OCI-LY7 (cell line): Measurements from ENCODE around the gene NCKAP5. TPM values are rescaled to one million over a fixed set of nuclear protein-coding genes. Genes with fewer than 3 reads are reported as not detected.

Experiments
- BruUV-seq: library from RNA; stranded (reverse); fragments of 400-500 nt; replicated peaks from 2 replicates; lab custom pipeline; 2021; lab: Mats Ljungman, UMichigan
- CTCF ChIA-PET: fragments of 300-600 bp; sonication (Branson Sonifier 250); formaldehyde crosslinking; loops from one replicate; lab custom pipeline; 2022; ENCODE audit warnings: antibody characterized with exemption; ENCODE audit not compliant: unreplicated experiment; lab: Charles Lee
- POLR2A ChIA-PET: fragments of 300-600 bp; sonication (Branson Sonifier 250); formaldehyde crosslinking; loops from one replicate; lab custom pipeline; 2022; ENCODE audit warnings: antibody characterized with exemption; lab: Charles Lee
- DNase-seq: peaks from one replicate; pipeline ENCODE4 v3.0.0-alpha.2; 2015; ENCODE audit warnings: low spot score
- H2AFZ ChIP-seq: fragments of 200-600 bp; sonication (generic), shearing (Covaris generic); 2 replicates; pipeline ENCODE4 v1.6.1; 2014; ENCODE audit warnings: mild to moderate bottlenecking, antibody characterized with exemption, low read length, moderate library complexity
- H3K27ac ChIP-seq: fragments of 200-600 bp; sonication (generic); 2 replicates; pipeline ENCODE4 v1.5.1; 2014; ENCODE audit warnings: mixed run types, low read depth, mild to moderate bottlenecking, moderate library complexity, low read length, inconsistent platforms; ENCODE audit not compliant: poor library complexity, severe bottlenecking
- H3K36me3 ChIP-seq: fragments of 200-600 bp; sonication (generic); 2 replicates; pipeline ENCODE4 v1.6.1; 2014; ENCODE audit warnings: mild to moderate bottlenecking, antibody characterized with exemption, low read length, moderate library complexity, mixed read lengths; ENCODE audit not compliant: insufficient read depth
- H3K4me1 ChIP-seq: fragments of 200-600 bp; sonication (generic); 2 replicates; pipeline ENCODE4 v1.5.1; 2014; ENCODE audit warnings: mild to moderate bottlenecking, low read length; ENCODE audit not compliant: insufficient read depth, poor library complexity, severe bottlenecking
- H3K4me2 ChIP-seq: fragments of 200-600 bp; sonication (generic); 2 replicates; pipeline ENCODE4 v1.6.1; 2014; ENCODE audit warnings: mild to moderate bottlenecking, low read length
- H3K4me3 ChIP-seq: fragments of 200-600 bp; sonication (generic); 2 replicates; pipeline ENCODE4 v1.5.1; 2014; ENCODE audit warnings: mild to moderate bottlenecking, low read depth, low read length; ENCODE audit not compliant: poor library complexity, severe bottlenecking
- H3K79me2 ChIP-seq: fragments of 200-600 bp; sonication (generic); 2 replicates; pipeline ENCODE4 v1.6.1; 2016; ENCODE audit warnings: low read depth, mild to moderate bottlenecking, low read length, moderate library complexity, mixed read lengths; ENCODE audit not compliant: insufficient read depth
- H3K9me2 ChIP-seq: fragments of 200-600 bp; sonication (generic); 2 replicates; pipeline ENCODE4 v1.6.1; 2016; ENCODE audit warnings: mild to moderate bottlenecking, low read length, mixed read lengths; ENCODE audit not compliant: insufficient read depth
- H3K9me3 ChIP-seq: fragments of 200-600 bp; sonication (generic); 2 replicates; pipeline ENCODE4 v1.6.1; 2014; ENCODE audit warnings: mild to moderate bottlenecking, mixed run types, low read length, mixed read lengths
- H4K20me1 ChIP-seq: fragments of 200-600 bp; sonication (generic); 2 replicates; pipeline ENCODE4 v1.6.1; 2014; ENCODE audit warnings: mild to moderate bottlenecking, antibody characterized with exemption, low read length, moderate library complexity, mixed read lengths; ENCODE audit not compliant: insufficient read depth
- EZH2phosphoT487 ChIP-seq: fragments of 200-600 bp; sonication (generic); IDR thresholded peaks from 2 replicates; pipeline ENCODE4 v1.6.1; 2018; ENCODE audit warnings: low read depth, borderline replicate concordance, mild to moderate bottlenecking, mixed run types, antibody characterized with exemption, low read length, moderate library complexity, mixed read lengths
- intact Hi-C: fragments of 100-400 bp; cut with micrococcal nuclease; formaldehyde crosslinking; loops from one replicate; pipeline ENCODE4 v1.10.0; 2022; ENCODE audit not compliant: unreplicated experiment
- total RNA-seq, 2 experiments: library from RNA; depleted of rRNA in 1 of 2; stranded (reverse); fragments of >200 nt in 1 of 2; shearing (Covaris generic) in 1 of 2; gene quantifications; 2 replicates each; pipeline ENCODE4 v1.2.3, GENCODE V29; 2014 to 2022
- TF ChIP-seq, protein P1 (sequence below): fragments of 200-600 bp; sonication (generic); conservative IDR thresholded peaks from 2 replicates; pipeline ENCODE4 v1.5.1; 2014; ENCODE audit warnings: mild to moderate bottlenecking, antibody characterized with exemption, low read length, moderate library complexity, mixed read lengths

NCKAP5 gene
- total RNA-seq, 2 experiments from 2014 or later: not detected

DNA sequence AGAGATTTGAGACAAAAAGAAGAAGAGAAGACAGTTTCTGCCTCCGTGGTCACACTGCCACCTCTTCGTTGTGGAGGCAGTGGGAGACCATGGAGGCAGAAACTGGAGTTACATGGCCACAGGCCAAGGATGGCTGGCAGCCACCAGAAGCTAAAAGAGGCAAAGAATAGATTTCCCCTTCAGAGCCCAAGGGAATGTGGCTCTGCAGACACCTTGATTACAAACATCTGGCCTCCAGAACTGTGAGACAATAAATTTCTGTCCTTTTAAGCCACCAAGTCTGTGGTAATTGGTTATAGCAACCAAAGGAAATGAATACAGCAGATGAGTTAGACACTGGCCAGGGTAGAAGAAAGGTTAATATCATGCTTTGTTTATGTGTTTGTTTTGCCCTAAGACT, 477.9 kb downstream of the NCKAP5 start:
- Histone ChIP-seq H3K36me3 (no peaks in the 10 kb centered on the region), H3K4me2 (no peak overlapping the region), H3K9me3 (no peaks in the 10 kb centered on the region), H3K79me2 (no peaks in the 10 kb centered on the region), H3K4me3 (no peak overlapping the region), H3K27ac (no peak overlapping the region), H3K9me2 (no peaks in the 10 kb centered on the region), H3K4me1 (no peaks in the 10 kb centered on the region), H2AFZ (no peak overlapping the region), H4K20me1 (no peaks in the 10 kb centered on the region)
- no peak for DNase-seq
- TF ChIP-seq EZH2phosphoT487: no peak
- TF ChIP-seq, protein P1, sequence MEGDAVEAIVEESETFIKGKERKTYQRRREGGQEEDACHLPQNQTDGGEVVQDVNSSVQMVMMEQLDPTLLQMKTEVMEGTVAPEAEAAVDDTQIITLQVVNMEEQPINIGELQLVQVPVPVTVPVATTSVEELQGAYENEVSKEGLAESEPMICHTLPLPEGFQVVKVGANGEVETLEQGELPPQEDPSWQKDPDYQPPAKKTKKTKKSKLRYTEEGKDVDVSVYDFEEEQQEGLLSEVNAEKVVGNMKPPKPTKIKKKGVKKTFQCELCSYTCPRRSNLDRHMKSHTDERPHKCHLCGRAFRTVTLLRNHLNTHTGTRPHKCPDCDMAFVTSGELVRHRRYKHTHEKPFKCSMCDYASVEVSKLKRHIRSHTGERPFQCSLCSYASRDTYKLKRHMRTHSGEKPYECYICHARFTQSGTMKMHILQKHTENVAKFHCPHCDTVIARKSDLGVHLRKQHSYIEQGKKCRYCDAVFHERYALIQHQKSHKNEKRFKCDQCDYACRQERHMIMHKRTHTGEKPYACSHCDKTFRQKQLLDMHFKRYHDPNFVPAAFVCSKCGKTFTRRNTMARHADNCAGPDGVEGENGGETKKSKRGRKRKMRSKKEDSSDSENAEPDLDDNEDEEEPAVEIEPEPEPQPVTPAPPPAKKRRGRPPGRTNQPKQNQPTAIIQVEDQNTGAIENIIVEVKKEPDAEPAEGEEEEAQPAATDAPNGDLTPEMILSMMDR: no peak
- intact Hi-C loops: no loop called here
- ChIA-PET POLR2A (no interaction called here), CTCF (no interaction called here)
- no TSS peak for BruUV-seq

DNA sequence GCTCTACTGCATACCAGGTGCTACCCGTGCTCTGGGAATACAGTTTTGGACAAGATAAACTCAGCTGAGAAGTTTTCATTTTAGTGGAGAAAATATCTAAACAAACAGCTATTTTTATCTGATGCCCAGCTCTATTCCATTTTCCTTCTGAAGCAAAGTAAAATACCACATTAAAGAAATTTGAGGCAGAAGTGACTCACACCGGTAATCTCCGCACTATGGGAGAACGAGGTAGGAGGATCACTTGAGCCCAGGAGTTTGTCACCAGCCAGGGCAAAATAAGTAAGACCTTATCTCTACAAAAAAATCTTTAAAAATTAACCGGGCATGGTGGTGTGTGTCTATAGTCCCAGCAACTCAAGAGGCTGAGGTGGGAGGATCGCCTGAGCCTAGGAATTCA, 482.1 kb downstream of the NCKAP5 start:
- ChIA-PET CTCF (no interaction called here), POLR2A (no interaction called here)
- Histone ChIP-seq H2AFZ (no peak overlapping the region), H3K9me2 (no peaks in the 10 kb centered on the region), H3K27ac (no peak overlapping the region), H3K4me3 (no peak overlapping the region), H3K9me3 (no peaks in the 10 kb centered on the region), H3K36me3 (no peaks in the 10 kb centered on the region), H4K20me1 (no peaks in the 10 kb centered on the region), H3K79me2 (no peaks in the 10 kb centered on the region), H3K4me2 (no peak overlapping the region), H3K4me1 (no peaks in the 10 kb centered on the region)
- TF ChIP-seq, protein P1: no peak
- no peak for TF ChIP-seq EZH2phosphoT487
- DNase-seq: no peak
- no TSS peak for BruUV-seq
- intact Hi-C loops: no loop called here

DNA sequence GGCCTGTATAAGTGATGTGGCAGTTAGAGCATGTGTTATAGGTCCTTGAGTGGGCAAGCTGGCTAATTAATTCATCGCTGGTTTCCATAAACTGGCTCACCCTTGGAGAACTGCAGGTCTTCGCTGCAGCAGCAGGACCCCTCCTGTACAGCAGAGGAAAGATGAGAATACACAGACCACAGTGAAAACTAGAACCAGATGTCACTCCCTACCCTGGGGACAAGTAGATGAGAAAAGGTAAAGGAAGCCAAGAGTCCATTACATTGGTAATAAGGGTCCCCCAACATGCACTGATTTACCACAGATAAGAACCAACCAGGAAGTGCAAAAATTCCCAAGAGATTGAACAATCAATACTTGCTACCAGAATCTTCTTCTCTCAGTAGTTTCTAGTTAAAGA, 482.6 kb downstream of the NCKAP5 start:
- no peak overlapping the region for H3K4me2 ChIP-seq
- no peaks in the 10 kb centered on the region for H3K4me1 ChIP-seq
- H3K27ac ChIP-seq: no peak overlapping the region
- no peaks in the 10 kb centered on the region for H4K20me1 ChIP-seq
- intact Hi-C loops: no loop called here
- no peak for DNase-seq
- POLR2A ChIA-PET: no interaction called here
- no peaks in the 10 kb centered on the region for H3K36me3 ChIP-seq
- no peaks in the 10 kb centered on the region for H3K79me2 ChIP-seq
- no peaks in the 10 kb centered on the region for H3K9me3 ChIP-seq
- no peaks in the 10 kb centered on the region for H3K9me2 ChIP-seq
- CTCF ChIA-PET: no interaction called here
- no peak overlapping the region for H3K4me3 ChIP-seq
- TF ChIP-seq EZH2phosphoT487: no peak
- TF ChIP-seq, protein P1: no peak
- no TSS peak for BruUV-seq
- no peak overlapping the region for H2AFZ ChIP-seq
